SK-N-MC (cell line): ENCODE measurements around the gene TDRD12.

Experiments used
- DNase-seq: peaks from one replicate; pipeline ENCODE4 v3.0.0-alpha.2; 2011; ENCODE audit warnings: low read depth, low spot score
- H3K27ac ChIP-seq: fragments of 200-600 bp; sonication (generic); 2 replicates; pipeline ENCODE4 v1.5.1; 2016; ENCODE audit warnings: mixed run types
- H3K36me3 ChIP-seq: fragments of 200-600 bp; sonication (generic); 2 replicates; pipeline ENCODE4 v1.6.1; 2017; ENCODE audit warnings: antibody characterized with exemption, low read length, mixed read lengths; ENCODE audit not compliant: insufficient read depth
- H3K4me3 ChIP-seq: fragments of 200-600 bp; sonication (generic); 2 replicates; pipeline ENCODE4 v1.5.1; 2016
- H3K9ac ChIP-seq: fragments of 200-600 bp; sonication (generic); 2 replicates; pipeline ENCODE4 v1.8.0; 2017; ENCODE audit warnings: mixed run types, mixed read lengths; ENCODE audit not compliant: insufficient read length
- H3K9me3 ChIP-seq: fragments of 200-600 bp; sonication (generic); 2 replicates; pipeline ENCODE4 v1.6.1; 2017; ENCODE audit warnings: low read depth, mild to moderate bottlenecking, antibody characterized with exemption, low read length, moderate library complexity, mixed read lengths
- EZH2 ChIP-seq: fragments of 200-600 bp; sonication (generic); IDR thresholded peaks from one replicate; pipeline ENCODE4 v1.6.1; 2017; ENCODE audit warnings: antibody characterized with exemption
- FOXP2 ChIP-seq: optimal IDR thresholded peaks from 2 replicates; pipeline ENCODE3; 2011; ENCODE audit warnings: mild to moderate bottlenecking, moderate library complexity; ENCODE audit not compliant: insufficient read depth; ENCODE audit errors: extremely low read length, control extremely low read depth
- POLR2AphosphoS5 ChIP-seq: IDR thresholded peaks from 2 replicates; pipeline ENCODE4 v1.6.1; 2012; ENCODE audit warnings: mild to moderate bottlenecking, low read depth, low read length, borderline replicate concordance

TDRD12 gene

DNA sequence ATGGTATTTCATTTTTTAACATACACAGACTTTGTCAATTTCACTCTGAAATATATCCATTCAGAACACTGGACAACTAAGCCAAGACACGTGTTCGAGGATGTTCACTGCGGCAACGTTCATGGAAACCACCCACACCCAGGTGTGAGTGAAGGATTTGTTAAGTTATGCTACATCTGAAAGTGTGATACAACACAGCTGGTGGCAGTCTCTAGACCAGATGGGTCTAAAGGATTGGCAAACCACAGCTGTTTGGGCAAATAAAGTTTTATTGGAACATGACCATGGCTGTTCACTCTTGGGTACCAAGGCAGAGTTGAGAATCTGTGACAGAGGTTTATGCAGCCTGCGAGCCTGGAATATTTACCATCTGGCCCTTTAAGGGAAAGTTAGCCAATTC, 138.0 kb downstream of the TDRD12 start:
- Histone ChIP-seq H3K9me3 (no peaks in the 10 kb centered on the region), H3K9ac (no peak overlapping the region), H3K36me3 (no peaks in the 10 kb centered on the region), H3K4me3 (no peak overlapping the region), H3K27ac (no peak overlapping the region)
- DNase-seq: no peak
- TF ChIP-seq FOXP2 (no peak), EZH2 (no peak), POLR2AphosphoS5 (no peak)

DNA sequence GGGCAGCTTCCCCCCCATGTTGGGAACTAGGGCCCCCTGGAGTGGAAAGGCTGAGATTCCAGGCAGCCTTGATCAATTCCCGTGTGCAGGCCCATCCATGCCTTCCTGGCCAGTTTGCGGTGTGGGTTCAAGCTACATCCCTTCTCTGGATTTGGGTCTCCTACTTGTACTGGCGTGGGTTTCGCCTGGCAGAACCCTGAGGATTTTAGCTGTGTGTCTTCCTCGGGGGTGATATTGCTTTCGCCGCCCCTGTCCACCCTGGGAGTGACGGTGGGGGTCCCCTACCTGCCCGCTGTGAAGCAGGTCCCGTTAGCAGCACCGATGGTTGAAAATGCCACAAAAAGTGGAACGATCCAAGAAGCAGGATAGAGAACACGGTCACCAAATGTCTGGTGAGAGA, 138.6 kb downstream of the TDRD12 start:
- no peak for DNase-seq
- no peaks in the 10 kb centered on the region for H3K9me3 ChIP-seq
- H3K36me3 ChIP-seq: no peaks in the 10 kb centered on the region
- TF ChIP-seq POLR2AphosphoS5 (no peak), FOXP2 (no peak), EZH2 (no peak)
- no peak overlapping the region for H3K4me3 ChIP-seq
- no peak overlapping the region for H3K27ac ChIP-seq
- no peak overlapping the region for H3K9ac ChIP-seq

DNA sequence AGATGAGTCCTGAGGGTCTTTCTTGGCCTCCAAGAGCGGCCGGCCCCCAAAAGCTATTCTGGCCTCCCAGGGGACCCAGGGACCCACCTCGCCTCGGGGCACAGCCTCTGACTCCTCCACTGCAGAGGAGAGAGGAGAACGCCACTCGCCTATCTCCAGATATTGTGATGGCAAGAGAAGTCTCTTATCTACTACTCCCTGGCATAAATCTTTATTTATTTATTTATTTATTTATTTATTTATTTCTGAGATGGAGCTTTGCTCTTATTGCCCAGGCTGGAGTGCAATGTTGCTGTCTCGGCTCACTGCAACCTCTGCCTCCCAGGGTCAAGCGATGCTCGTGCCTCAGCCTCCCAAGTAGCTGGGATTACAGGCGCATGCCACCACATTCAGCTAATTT, 139.0 kb downstream of the TDRD12 start:
- TF ChIP-seq EZH2 (no peak), FOXP2 (no peak), POLR2AphosphoS5 (no peak)
- no peak overlapping the region for H3K27ac ChIP-seq
- DNase-seq: no peak
- no peaks in the 10 kb centered on the region for H3K36me3 ChIP-seq
- H3K9ac ChIP-seq: no peak overlapping the region
- no peak overlapping the region for H3K4me3 ChIP-seq
- no peaks in the 10 kb centered on the region for H3K9me3 ChIP-seq

DNA sequence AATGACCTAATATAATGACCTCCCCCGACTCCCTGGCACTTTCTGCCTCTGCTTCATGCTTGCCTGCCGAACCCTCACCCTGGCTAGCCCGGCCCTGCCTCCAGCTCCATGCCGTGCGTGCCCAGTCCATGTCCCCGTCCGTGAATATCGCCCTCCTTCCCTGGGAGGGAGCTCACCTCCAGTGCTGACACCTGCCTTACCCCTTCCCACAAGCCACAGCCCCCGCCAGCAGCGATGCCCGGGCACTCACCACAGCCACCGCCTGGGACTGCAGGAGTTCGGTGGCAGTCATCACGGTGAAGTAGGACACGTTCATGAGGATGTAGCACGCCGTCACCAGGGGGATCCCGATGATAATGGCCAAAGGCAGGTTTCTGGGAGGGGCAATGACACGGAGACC, 140.0 kb downstream of the TDRD12 start:
- DNase-seq: no peak
- H3K9ac ChIP-seq: no peak overlapping the region
- TF ChIP-seq EZH2: no peak
- no peak for TF ChIP-seq POLR2AphosphoS5
- no peak for TF ChIP-seq FOXP2
- H3K27ac ChIP-seq: no peak overlapping the region
- H3K4me3 ChIP-seq: no peak overlapping the region
- no peaks in the 10 kb centered on the region for H3K36me3 ChIP-seq
- no peaks in the 10 kb centered on the region for H3K9me3 ChIP-seq

DNA sequence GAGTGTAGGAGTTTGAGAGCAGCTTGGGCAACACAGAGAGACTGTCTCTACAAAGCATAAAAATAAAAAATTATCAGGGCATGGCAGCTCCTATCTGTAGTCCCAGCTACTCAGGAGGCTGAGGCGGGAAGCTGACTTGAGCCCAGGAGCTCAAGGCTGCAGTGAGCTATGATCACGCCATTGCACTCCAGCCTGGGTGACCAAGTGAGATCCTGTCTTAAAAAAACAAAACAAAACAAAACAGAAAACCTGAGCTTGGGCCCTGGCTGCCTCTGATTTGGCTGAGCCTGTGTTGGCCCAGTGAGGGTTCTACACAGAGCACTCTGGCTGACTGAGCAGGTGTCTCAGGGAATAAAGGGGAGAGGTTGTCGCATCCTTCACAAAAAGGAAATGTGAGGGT, 142.0 kb downstream of the TDRD12 start:
- TF ChIP-seq POLR2AphosphoS5: no peak
- no peak for TF ChIP-seq FOXP2
- TF ChIP-seq EZH2: no peak
- Histone ChIP-seq H3K9ac (no peak overlapping the region), H3K9me3 (no peaks in the 10 kb centered on the region), H3K27ac (no peak overlapping the region), H3K36me3 (no peaks in the 10 kb centered on the region), H3K4me3 (no peak overlapping the region)
- DNase-seq: no peak

DNA sequence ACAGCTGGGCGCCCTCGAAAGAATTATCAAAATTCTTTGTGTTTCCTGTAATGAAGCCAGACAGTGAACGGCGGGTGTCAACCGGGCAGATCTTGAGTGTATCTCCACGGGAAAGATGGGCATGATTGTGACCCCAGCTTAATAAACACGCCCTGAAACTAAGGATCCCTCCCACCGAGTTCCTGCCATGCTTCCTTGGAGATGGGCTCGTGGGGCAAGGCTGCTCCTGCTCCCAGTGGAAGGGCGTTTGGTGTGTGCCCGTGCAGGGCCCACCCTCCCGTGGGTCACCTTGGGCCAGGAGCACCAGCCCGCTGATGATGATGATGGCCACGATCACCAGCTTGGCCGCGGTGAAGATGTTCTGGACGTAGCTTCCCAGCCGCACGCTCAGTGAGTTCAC, 142.6 kb downstream of the TDRD12 start:
- Histone ChIP-seq H3K27ac (no peak overlapping the region), H3K9me3 (no peaks in the 10 kb centered on the region), H3K9ac (no peak overlapping the region), H3K4me3 (no peak overlapping the region), H3K36me3 (no peaks in the 10 kb centered on the region)
- no peak for TF ChIP-seq POLR2AphosphoS5
- TF ChIP-seq EZH2: no peak
- TF ChIP-seq FOXP2: no peak
- no peak for DNase-seq

DNA sequence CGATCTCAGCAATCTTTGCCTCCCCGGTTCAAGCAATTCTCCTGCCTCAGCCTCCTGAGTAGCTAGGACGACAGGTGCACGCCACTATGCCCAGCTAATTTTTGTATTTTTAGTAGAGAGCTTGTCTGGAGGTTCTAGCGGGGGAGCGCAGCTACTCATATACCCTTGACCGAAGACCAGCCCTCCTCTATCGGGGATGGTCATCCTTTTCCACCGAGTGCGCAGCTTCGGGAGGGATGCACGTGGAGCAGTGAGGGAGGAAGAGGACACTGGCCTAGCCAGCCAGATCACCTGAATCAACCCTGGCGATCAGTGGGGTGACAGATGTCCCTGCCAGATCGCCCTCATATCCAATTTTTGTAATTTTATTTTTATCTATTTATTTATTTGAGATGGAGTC, 143.2 kb downstream of the TDRD12 start:
- H3K36me3 ChIP-seq: no peaks in the 10 kb centered on the region
- no peak overlapping the region for H3K27ac ChIP-seq
- TF ChIP-seq FOXP2: no peak
- TF ChIP-seq EZH2: no peak
- no peak for TF ChIP-seq POLR2AphosphoS5
- no peak overlapping the region for H3K4me3 ChIP-seq
- no peak for DNase-seq
- H3K9ac ChIP-seq: no peak overlapping the region
- no peaks in the 10 kb centered on the region for H3K9me3 ChIP-seq

DNA sequence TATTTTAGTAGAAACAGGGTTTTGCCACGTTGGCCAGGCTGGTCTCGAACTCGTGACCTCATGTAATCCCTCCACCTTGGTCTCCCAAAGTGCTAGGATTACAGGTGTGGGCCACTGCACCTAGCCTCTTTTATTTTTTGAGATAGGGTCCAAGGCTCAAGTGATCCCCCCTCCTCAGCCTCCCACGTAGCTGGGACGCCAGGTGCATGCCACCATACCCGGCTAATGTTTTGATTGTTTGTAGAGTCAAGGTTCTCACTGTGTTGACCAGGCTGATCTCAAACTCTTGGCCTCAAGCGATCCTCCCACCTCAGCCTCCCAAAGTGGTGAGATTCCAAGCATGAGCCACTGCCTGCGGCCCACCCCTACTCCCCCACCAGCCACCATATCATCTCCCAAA, 143.7 kb downstream of the TDRD12 start:
- no peaks in the 10 kb centered on the region for H3K36me3 ChIP-seq
- H3K9me3 ChIP-seq: no peaks in the 10 kb centered on the region
- no peak overlapping the region for H3K27ac ChIP-seq
- no peak for DNase-seq
- no peak for TF ChIP-seq POLR2AphosphoS5
- TF ChIP-seq FOXP2: no peak
- no peak for TF ChIP-seq EZH2
- H3K4me3 ChIP-seq: no peak overlapping the region
- H3K9ac ChIP-seq: no peak overlapping the region

DNA sequence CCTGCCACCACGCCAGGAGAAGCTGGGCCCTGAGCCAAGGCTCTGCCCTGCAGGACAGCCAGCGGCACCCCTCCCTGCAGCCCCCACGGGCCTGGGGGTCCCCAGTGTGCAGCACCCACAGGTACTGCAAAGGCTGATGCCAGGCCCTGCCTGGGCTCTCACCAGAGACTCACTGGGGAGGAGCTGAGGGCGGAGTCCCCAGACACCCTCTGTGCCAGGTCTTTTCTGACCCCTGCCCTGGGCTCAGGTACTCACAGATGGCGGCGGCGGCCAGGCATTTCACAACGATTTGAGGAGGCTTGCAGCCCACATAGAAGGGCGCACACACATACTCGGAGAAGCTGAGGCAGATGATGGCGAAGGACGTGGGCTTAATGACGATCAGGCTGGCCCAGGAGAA, 144.3 kb downstream of the TDRD12 start:
- no peaks in the 10 kb centered on the region for H3K36me3 ChIP-seq
- H3K9me3 ChIP-seq: no peaks in the 10 kb centered on the region
- no peak for DNase-seq
- no peak overlapping the region for H3K27ac ChIP-seq
- no peak overlapping the region for H3K4me3 ChIP-seq
- TF ChIP-seq POLR2AphosphoS5: no peak
- TF ChIP-seq FOXP2: no peak
- H3K9ac ChIP-seq: no peak overlapping the region
